Measurements from ENCODE around the gene SLC44A3.
A peak's percentile ranks its signal among the peaks of the same experiment; 100 is the strongest.

The SLC44A3 gene
- 0.35 to 1.3 (median 0.58) reads per million in 3 donors for total RNA-seq

DNA sequence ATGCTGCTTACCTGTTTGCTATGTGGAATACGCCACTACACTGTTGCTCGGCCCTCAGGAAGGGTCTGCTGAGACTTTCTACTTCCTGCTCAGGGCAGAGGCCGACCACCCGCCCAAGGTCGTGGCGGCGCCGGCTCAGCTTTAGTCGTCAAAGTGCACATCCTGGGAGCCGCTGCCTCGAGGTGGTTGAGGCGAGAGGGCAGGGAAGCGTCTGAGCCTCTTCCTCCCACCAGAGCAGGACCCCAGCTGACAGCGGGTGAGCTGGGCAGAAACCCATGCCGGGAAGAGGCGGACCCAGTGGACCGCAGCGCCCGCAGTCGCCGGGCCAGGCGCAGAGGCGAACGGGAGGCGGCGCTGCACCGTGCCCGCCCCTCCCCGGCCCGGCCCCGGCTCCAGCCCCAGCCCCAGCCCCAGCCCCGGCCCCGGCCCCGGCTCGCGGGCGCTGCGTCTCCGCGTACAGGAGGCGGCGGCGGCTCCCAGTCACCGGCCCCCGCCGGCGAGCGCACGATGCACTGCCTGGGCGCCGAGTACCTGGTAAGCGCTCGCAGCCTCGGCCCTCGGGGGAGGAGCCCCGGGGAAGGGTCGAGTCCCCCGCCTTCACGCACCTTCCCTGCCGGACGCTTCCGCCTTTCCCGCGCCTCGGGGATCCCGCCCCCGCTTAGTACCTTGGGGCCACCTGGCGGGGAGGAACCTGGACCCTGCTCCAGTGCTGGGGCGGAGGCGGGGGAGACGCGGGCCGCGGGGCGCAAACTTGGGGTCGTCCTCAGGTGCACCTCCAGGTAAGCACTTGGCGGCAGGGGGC is at the start of gene SLC44A3:
SLC44A3 (plus strand) TSS at position 413 of the 802 bp plus-strand sequence; CDS start at position 508, 95 bp downstream.
- Histone ChIP-seq H3K27ac (ENCODE audit: insufficient read depth, low read length, poor library complexity, severe bottlenecking) (no peak within 1 kb of the TSS), H3K4me1 (ENCODE audit: control insufficient read depth, insufficient read depth, low read length, poor library complexity, severe bottlenecking) (peaks cover 2% of the 10 kb centered on the region), H3K4me3 (ENCODE audit: insufficient read depth, low read depth, low read length, poor library complexity, severe bottlenecking) (peak within 1 kb of the TSS; percentile 46), H3K36me3 (ENCODE audit: control insufficient read depth, insufficient read depth, low read length) (no peaks in the 10 kb centered on the region), H3K9me3 (ENCODE audit: control insufficient read depth, low read length) (no peaks in the 10 kb centered on the region), H3K27me3 (replicated peaks; ENCODE audit: control insufficient read depth, insufficient read depth, low read length, poor library complexity, severe bottlenecking) (peaks cover 9% of the 10 kb centered on the region)
- no peak for DNase-seq

DNA sequence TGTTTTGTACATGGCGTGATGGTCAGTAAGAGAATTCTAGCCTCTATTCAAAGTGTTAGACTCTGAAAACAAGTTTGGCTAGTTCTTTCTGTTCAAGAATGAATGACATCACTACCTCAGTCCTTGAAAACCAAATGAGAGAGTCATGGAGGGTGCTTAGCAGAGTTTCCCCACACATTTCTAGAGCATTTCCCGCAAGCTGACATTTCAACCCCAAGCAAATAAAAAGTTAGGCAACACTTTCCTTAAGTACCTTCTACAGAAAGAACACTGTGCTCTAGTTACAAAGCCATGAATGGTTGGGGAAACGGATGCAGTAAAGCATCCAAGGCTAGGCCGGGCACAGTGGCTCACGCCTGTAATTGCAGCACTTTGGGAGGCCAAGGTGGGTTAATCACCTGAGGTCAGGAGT is 47.9 kb upstream of the SLC44A3 start:
- Histone ChIP-seq H3K4me3 (ENCODE audit: insufficient read depth, low read depth, low read length, poor library complexity, severe bottlenecking) (no peak overlapping the region), H3K36me3 (ENCODE audit: control insufficient read depth, insufficient read depth, low read length) (no peaks in the 10 kb centered on the region), H3K27me3 (replicated peaks; ENCODE audit: control insufficient read depth, insufficient read depth, low read length, poor library complexity, severe bottlenecking) (no peaks in the 10 kb centered on the region), H3K4me1 (ENCODE audit: control insufficient read depth, insufficient read depth, low read length, poor library complexity, severe bottlenecking) (no peaks in the 10 kb centered on the region), H3K9me3 (ENCODE audit: control insufficient read depth, low read length) (no peaks in the 10 kb centered on the region), H3K27ac (ENCODE audit: insufficient read depth, low read length, poor library complexity, severe bottlenecking) (no peak overlapping the region)
- DNase-seq = no peak

GRCh38 chr1:94772845-94773244 is 47.3 kb upstream of the SLC44A3 start:
- no peaks in the 10 kb centered on the region for H3K4me1 ChIP-seq (ENCODE audit: control insufficient read depth, insufficient read depth, low read length, poor library complexity, severe bottlenecking)
- no peak overlapping the region for H3K4me3 ChIP-seq (ENCODE audit: insufficient read depth, low read depth, low read length, poor library complexity, severe bottlenecking)
- no peaks in the 10 kb centered on the region for H3K36me3 ChIP-seq (ENCODE audit: control insufficient read depth, insufficient read depth, low read length)
- no peak overlapping the region for H3K27ac ChIP-seq (ENCODE audit: insufficient read depth, low read length, poor library complexity, severe bottlenecking)
- no peak for DNase-seq
- H3K9me3 ChIP-seq (ENCODE audit: control insufficient read depth, low read length) = no peaks in the 10 kb centered on the region
- H3K27me3 ChIP-seq (replicated peaks; ENCODE audit: control insufficient read depth, insufficient read depth, low read length, poor library complexity, severe bottlenecking) = no peaks in the 10 kb centered on the region

- DNase-seq = no peak
- H3K36me3 ChIP-seq (ENCODE audit: control insufficient read depth, insufficient read depth, low read length) = no peaks in the 10 kb centered on the region
- H3K27me3 ChIP-seq (replicated peaks; ENCODE audit: control insufficient read depth, insufficient read depth, low read length, poor library complexity, severe bottlenecking) = no peaks in the 10 kb centered on the region
- no peaks in the 10 kb centered on the region for H3K4me1 ChIP-seq (ENCODE audit: control insufficient read depth, insufficient read depth, low read length, poor library complexity, severe bottlenecking)
- no peaks in the 10 kb centered on the region for H3K9me3 ChIP-seq (ENCODE audit: control insufficient read depth, low read length)
- H3K27ac ChIP-seq (ENCODE audit: insufficient read depth, low read length, poor library complexity, severe bottlenecking) = no peak overlapping the region
- no peak overlapping the region for H3K4me3 ChIP-seq (ENCODE audit: insufficient read depth, low read depth, low read length, poor library complexity, severe bottlenecking)
These were observed 46.8 kb upstream of the SLC44A3 start for GRCh38 chr1:94773296-94773809.

DNA sequence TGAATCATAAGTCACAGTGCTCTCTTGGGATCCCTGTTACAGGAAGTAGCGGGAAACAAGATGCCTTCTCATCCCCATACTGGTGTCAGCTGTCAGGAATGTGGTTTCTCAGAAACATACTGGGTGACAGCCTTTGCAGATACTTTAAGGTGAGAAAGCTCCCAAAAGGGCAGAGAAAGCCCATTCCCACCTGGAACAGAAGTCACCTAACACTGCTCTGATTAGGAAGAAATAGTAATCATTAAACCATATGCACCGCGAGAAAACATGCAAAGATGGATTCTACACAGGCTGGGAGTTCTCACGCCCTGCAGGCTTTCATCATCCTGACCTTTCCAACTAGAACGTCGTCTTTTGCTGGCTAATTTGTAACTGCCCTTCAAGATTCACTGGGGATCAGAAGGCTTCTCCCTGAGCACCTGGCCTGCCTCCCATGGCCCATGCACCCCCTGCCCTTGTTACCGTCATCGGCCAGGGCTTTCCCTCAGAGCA is 46.2 kb upstream of the SLC44A3 start:
- Histone ChIP-seq H3K4me3 (ENCODE audit: insufficient read depth, low read depth, low read length, poor library complexity, severe bottlenecking) (no peak overlapping the region), H3K27me3 (replicated peaks; ENCODE audit: control insufficient read depth, insufficient read depth, low read length, poor library complexity, severe bottlenecking) (no peaks in the 10 kb centered on the region), H3K4me1 (ENCODE audit: control insufficient read depth, insufficient read depth, low read length, poor library complexity, severe bottlenecking) (no peaks in the 10 kb centered on the region), H3K27ac (ENCODE audit: insufficient read depth, low read length, poor library complexity, severe bottlenecking) (no peak overlapping the region), H3K9me3 (ENCODE audit: control insufficient read depth, low read length) (no peaks in the 10 kb centered on the region), H3K36me3 (ENCODE audit: control insufficient read depth, insufficient read depth, low read length) (no peaks in the 10 kb centered on the region)
- DNase-seq = no peak

- no peaks in the 10 kb centered on the region for H3K27me3 ChIP-seq (replicated peaks; ENCODE audit: control insufficient read depth, insufficient read depth, low read length, poor library complexity, severe bottlenecking)
- no peak overlapping the region for H3K4me3 ChIP-seq (ENCODE audit: insufficient read depth, low read depth, low read length, poor library complexity, severe bottlenecking)
- no peak for DNase-seq
- H3K36me3 ChIP-seq (ENCODE audit: control insufficient read depth, insufficient read depth, low read length) = no peaks in the 10 kb centered on the region
- H3K27ac ChIP-seq (ENCODE audit: insufficient read depth, low read length, poor library complexity, severe bottlenecking) = no peak overlapping the region
- H3K4me1 ChIP-seq (ENCODE audit: control insufficient read depth, insufficient read depth, low read length, poor library complexity, severe bottlenecking) = no peaks in the 10 kb centered on the region
- no peaks in the 10 kb centered on the region for H3K9me3 ChIP-seq (ENCODE audit: control insufficient read depth, low read length)
These were observed 43.7 kb upstream of the SLC44A3 start for GRCh38 chr1:94776474-94776873.

GRCh38 chr1:94777281-94777680 is 42.9 kb upstream of the SLC44A3 start:
- Histone ChIP-seq H3K4me1 (ENCODE audit: control insufficient read depth, insufficient read depth, low read length, poor library complexity, severe bottlenecking) (no peaks in the 10 kb centered on the region), H3K27ac (ENCODE audit: insufficient read depth, low read length, poor library complexity, severe bottlenecking) (no peak overlapping the region), H3K4me3 (ENCODE audit: insufficient read depth, low read depth, low read length, poor library complexity, severe bottlenecking) (no peak overlapping the region), H3K9me3 (ENCODE audit: control insufficient read depth, low read length) (no peaks in the 10 kb centered on the region), H3K27me3 (replicated peaks; ENCODE audit: control insufficient read depth, insufficient read depth, low read length, poor library complexity, severe bottlenecking) (no peaks in the 10 kb centered on the region), H3K36me3 (ENCODE audit: control insufficient read depth, insufficient read depth, low read length) (no peaks in the 10 kb centered on the region)
- no peak for DNase-seq

GRCh38 chr1:94778808-94779207 is 41.3 kb upstream of the SLC44A3 start:
- no peak for DNase-seq
- Histone ChIP-seq H3K27ac (ENCODE audit: insufficient read depth, low read length, poor library complexity, severe bottlenecking) (no peak overlapping the region), H3K4me1 (ENCODE audit: control insufficient read depth, insufficient read depth, low read length, poor library complexity, severe bottlenecking) (no peaks in the 10 kb centered on the region), H3K27me3 (replicated peaks; ENCODE audit: control insufficient read depth, insufficient read depth, low read length, poor library complexity, severe bottlenecking) (no peaks in the 10 kb centered on the region), H3K4me3 (ENCODE audit: insufficient read depth, low read depth, low read length, poor library complexity, severe bottlenecking) (no peak overlapping the region), H3K9me3 (ENCODE audit: control insufficient read depth, low read length) (no peaks in the 10 kb centered on the region), H3K36me3 (ENCODE audit: control insufficient read depth, insufficient read depth, low read length) (no peaks in the 10 kb centered on the region)

GRCh38 chr1:94783342-94784189 is 36.6 kb upstream of the SLC44A3 start:
- H3K9me3 ChIP-seq (ENCODE audit: control insufficient read depth, low read length) = no peaks in the 10 kb centered on the region
- no peak overlapping the region for H3K4me3 ChIP-seq (ENCODE audit: insufficient read depth, low read depth, low read length, poor library complexity, severe bottlenecking)
- H3K27ac ChIP-seq (ENCODE audit: insufficient read depth, low read length, poor library complexity, severe bottlenecking) = no peak overlapping the region
- H3K27me3 ChIP-seq (replicated peaks; ENCODE audit: control insufficient read depth, insufficient read depth, low read length, poor library complexity, severe bottlenecking) = no peaks in the 10 kb centered on the region
- DNase-seq = no peak
- no peaks in the 10 kb centered on the region for H3K4me1 ChIP-seq (ENCODE audit: control insufficient read depth, insufficient read depth, low read length, poor library complexity, severe bottlenecking)
- H3K36me3 ChIP-seq (ENCODE audit: control insufficient read depth, insufficient read depth, low read length) = no peaks in the 10 kb centered on the region

- DNase-seq = no peak
- Histone ChIP-seq H3K27me3 (replicated peaks; ENCODE audit: control insufficient read depth, insufficient read depth, low read length, poor library complexity, severe bottlenecking) (no peaks in the 10 kb centered on the region), H3K4me3 (ENCODE audit: insufficient read depth, low read depth, low read length, poor library complexity, severe bottlenecking) (no peak overlapping the region), H3K4me1 (ENCODE audit: control insufficient read depth, insufficient read depth, low read length, poor library complexity, severe bottlenecking) (no peaks in the 10 kb centered on the region), H3K27ac (ENCODE audit: insufficient read depth, low read length, poor library complexity, severe bottlenecking) (no peak overlapping the region), H3K36me3 (ENCODE audit: control insufficient read depth, insufficient read depth, low read length) (no peaks in the 10 kb centered on the region), H3K9me3 (ENCODE audit: control insufficient read depth, low read length) (no peaks in the 10 kb centered on the region)
These were observed 36.0 kb upstream of the SLC44A3 start for GRCh38 chr1:94784190-94784515.
